Stromal cell of bone marrow (primary cell): ENCODE measurements around the gene TMEM50B.
"Not testable (repeated sequence)": the region's sequence is repeated elsewhere in the genome, so short reads cannot be mapped to it uniquely, and the experiment has no call there.

Experiments used
- DNase-seq: peaks from one replicate; pipeline ENCODE4 v3.0.0-alpha.2; 2012; ENCODE audit warnings: low read depth

TMEM50B gene

DNA sequence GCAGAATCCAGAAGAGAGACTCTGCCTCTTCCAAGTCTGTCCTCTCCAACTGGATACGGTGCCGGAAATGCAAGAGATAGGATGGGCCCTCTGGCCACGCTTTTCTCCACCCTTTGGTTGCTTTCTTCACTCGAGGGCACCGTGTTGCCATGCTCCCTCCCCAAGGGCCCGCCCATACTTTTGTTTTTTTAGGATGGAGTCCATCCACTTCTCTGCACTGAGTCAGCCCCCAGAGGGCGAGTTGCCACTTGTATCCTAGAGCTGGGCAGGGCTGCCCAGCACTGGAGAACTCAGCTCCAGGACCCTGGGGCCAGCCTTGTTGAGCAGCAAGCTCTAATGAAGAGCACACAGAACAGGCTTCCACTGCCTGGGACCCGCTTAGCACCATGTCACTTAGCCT, 51.1 kb downstream of the TMEM50B start:
- no peak for DNase-seq

DNA sequence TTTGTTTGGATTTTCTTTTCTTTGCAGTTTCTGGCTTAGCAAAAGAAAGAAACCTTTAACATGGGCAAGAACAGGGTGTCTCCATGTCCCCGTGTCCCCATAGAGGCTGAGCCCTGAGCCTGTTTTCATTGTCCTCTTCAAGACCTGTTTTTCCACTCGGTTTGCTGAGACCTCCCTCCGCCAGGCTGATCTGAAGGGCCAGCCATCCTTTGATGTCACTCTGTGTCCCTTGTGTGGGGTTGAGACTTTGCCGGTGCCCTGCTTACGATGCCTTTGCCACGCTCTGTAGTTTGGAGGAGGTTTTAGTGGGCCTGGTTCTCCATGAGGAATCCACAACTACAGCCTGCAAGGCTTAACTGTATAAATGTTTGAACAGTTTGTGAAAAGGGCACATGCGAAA, 52.7 kb downstream of the TMEM50B start:
- no peak for DNase-seq

DNA sequence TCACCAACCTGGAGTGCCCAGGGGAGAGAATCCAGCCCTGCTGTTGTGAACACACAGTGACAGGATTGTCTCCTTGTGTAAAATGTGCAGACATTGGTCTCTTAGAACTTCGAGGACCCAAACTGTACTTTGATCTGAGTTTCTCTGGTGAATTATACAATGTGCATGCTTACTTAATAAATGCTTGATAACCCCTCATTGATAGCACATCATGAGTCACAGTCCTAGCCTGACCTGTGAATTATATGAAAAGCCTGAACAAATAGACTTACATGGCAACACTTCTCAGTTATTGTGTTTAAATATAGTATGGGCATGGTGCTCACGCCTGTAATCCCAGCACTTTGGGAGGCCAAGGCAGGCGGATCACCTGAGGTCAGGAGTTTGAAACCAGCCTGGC, 53.9 kb downstream of the TMEM50B start:
- DNase-seq = no peak

DNA sequence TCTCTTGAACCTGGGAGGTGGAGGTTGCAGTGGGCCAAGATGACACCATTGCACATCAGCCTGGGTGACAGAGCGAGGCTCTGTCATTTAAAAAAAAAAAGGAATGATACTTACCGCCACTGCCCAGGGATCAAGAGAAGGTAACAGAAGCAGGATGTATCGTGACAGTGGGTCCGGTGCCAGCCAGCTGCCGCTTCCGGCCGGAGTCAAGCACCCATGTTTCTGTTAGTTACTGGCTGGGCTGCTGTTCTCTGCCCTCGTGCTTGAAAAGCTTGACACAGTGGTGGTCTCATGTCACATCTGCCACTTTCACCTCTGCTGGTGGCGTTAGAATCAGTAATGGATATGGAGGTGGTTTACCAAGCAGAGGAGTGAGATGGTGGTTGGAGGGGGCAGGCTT, 55.6 kb downstream of the TMEM50B start:
- DNase-seq = no peak

DNA sequence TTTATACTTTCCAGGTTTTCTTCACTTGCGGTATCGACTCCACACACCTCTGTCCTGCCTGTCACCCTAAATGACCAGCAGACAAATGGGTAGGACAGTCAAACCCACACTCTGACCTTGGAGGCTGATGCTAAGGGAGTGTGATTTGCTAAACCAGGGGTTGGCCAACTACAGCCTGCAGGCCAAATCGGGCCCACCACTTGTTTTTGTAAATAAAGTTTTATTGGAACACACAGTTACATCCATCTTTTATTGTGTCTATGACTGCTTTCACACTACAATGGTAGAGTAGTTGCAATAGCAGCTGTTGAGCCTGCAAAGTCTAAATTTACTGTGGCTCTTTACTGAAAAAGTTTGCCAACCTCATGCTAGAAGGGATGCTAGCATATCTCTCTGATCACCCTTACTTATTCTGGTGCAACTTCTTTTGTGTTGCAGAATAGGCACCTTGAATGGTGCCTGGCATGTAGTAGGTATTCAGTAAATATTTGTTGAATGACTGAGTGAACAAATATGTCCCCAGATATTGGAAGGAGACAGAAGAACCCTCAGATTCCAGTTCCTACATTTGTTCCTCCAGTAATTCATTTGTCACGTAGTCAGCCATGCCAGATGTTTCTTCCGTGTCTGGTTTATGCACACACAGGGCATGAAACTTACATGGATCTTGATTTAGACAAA, 57.9 kb downstream of the TMEM50B start:
- DNase-seq = no peak

DNA sequence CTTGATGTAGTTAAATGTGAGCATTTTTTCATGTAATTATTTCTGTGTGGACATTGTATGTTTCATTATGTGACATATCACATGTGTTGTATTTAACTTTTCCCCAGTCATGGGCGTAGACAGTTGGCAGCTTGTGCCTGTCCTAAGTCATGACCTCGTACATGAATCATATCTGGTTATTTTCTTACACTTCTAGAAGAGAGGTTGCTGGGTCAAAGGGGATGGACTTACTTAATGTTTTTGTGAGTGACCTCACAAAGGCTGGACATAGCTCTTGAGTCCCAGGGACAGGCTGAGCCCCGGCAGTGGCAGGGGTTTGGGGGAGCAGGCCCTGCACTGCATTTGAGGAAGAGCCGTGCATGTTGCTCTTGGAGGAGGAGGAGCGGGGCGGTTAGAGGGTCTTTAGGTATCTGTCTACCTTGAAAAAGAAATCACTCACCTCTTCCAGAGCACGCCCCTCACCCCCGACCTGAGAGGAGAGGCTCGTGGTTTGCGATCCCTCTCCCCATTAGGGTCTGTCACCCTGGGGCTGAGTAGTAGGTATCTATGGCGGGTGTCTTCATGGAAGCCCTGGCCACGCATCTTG, 60.1 kb downstream of the TMEM50B start:
- peak; percentile 80 for DNase-seq

DNA sequence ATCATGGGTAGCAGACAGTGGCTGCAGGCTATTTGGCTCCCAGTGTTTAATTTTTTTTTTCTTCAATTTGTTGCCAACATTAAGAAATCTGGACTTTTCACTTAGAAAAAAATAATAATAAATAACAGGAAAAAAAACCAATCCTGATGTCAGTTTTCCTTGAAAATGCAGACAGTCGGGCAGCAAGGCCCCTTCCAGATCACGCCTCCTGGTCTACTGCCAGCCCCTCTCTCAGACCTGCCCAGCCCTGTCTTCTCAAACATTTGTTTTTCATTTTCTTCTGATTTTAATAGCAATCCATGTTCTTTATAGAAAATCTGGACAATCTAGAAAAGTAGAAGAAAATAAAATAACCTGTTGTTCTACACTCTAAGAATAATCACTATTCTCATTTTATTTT, 61.1 kb downstream of the TMEM50B start:
- no peak for DNase-seq

DNA sequence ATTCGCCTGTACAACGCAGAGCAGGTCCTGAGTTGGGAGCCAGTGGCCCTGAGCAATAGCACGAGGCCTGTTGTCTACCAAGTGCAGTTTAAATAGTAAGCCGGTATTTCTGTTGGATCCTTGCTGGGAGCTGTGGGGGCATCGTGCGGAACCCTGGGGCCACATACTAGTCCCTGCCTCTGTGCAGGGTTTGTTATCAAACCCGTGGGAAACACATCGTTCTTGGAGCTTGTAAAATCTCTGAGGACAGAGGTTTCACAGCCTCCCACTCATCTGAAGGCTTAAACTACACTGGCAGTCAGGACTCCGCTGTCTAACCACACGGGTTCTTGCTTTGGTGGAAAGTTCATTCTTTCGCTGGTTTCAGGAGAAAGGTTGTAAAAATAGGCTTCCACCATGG, 64.8 kb downstream of the TMEM50B start:
- DNase-seq = no peak

DNA sequence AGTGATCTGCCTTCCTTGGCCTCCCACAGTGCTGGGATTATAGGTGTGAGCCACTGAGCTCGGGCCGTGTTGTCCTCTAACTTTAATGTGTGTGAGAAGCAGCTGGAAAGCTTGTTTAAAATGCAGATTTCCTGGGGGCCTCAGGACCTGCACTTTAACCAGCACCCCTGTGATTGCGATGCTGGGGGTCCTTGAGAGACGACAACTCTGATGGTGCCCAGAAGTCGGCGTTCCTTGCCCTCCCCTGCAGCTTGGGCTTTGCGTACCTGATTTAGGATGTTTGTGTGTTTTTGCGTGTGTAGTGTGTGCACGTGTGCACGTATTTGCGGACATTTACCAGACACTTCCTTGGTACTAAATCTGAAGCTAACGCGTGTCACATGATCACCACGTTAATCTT, 65.7 kb downstream of the TMEM50B start:
- no peak for DNase-seq

DNA sequence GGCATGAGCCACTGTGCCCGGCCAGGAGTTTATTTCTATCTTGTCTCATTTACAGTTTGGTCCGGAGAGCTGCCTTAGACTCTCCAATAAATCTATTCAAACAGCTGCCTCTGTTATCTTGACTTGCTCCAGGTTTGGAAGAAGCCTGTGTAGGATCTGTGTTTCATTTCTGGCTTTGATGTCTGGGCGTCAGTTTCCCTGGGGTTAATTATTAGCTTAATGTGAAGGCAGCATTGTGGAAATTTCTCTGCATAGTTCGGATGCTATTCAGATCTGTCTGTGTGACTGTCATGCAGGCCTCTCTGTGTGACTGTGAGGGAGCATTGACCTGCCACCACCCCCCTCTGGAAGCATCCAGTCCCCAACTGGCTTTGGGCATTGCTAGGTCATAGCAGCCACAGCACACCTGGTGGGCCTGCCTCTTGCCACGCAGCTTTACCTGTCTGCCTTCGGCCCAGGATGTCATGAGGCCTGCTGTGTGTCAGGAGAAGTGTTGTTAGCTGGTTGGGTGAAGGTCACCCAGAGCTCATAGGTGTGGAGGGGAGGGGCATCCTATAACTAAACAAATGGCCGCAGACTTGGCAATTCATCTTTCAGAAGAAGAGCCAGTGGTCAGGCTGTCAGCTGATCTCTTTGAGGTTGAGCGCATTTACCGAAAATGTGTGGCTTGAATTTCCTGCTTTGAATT, 66.8 kb downstream of the TMEM50B start:
- no peak for DNase-seq

DNA sequence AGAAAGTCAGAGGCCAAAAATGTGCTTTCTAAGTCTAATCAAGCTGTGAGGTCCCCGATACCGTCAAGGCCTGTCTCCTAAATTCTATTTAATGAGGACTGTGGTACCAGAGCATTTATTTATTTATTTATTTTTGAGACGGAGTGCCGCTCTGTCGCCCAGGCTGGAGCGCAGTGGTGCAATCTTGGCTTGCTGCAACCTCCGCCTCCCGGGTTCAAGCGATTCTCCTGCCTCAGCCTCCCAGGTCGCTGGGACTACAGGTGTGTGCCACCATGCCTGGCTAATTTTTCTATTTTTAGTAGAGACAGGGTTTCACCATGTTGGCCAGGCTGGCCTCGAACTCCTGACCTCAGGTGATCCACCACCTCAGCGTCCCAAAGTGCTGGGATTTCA, 67.3 kb downstream of the TMEM50B start:
- DNase-seq = not testable (repeated sequence)

DNA sequence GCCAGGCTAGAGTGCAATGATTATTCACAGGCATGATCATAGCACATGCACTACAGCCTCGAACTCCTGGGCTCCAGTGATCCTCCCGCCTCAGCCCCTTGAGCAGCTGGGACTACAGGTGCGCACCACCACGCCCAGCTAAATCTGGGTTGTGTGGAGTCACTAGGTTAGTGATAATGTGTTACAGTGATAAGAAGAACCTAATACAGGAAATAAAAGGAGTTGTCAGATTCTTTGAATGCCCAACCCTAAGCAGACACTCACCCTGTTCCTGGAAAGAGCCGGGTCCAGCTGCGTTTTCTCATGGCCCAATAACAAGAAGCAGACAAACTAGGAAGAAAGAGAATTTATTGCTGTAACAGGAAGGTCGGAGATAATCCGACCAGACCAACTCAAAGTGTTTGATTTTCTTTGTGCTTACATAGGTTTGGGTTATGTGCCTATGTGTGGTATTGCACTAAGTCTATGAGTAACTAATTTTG, 67.8 kb downstream of the TMEM50B start:
- no peak for DNase-seq

DNA sequence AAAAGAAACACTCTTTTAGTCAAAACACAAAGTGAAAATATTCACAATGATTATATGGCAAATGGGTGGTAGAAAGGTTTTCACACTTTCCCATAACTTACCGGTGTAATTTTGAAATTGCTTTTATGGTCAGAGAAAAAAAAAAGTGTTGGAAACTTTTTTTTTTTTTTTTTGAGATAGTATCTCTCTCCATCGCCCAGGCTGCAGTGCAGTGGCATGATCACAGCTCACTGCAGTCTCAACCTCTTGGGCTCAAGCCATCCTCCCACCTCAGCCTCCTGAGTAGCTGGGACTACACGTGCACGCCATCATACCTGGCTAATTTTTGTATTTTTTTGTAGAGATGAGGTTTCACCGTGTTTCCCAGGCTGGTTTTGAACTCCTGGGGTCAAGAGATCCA, 73.3 kb downstream of the TMEM50B start:
- no peak for DNase-seq

DNA sequence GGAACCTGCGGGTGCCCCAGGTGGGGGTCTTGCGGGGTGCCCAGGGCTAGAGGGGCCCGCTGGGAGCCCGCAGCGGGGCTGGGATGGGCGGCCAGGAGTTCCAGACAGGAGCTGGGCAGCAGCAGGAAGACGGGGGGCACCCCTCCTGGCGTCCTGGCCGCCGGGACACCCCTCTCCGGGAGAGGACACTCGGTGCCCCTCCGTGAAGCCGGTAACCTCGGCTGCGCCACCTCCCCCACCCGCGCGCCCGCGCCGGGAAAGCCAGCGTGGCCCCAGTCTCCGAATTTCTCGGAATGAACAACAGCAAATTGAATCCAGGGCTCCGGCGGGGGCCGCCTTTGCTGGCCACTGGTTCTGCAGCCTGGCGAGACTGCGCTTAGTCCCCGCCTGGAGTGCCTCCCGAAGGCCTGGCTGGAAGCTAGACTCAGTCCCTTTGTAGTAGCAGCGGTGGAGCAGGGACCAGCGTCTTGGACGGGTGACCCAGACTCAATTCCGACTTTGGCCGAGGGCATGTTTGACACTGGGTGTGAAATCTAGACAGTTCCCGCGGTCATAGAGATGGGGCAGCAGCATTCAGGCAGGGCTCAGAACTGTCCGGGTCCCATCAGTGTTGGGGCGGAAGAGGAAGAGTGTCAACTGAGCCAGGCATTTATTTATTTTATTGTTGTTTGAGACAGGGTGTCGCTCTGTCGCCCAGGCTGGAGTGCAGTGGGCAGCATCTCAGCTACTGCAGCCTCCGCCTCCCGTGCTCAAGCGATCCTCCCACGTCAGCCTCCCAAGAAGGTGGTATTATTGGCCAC, 75.8 kb downstream of the TMEM50B start:
- DNase-seq = no peak

DNA sequence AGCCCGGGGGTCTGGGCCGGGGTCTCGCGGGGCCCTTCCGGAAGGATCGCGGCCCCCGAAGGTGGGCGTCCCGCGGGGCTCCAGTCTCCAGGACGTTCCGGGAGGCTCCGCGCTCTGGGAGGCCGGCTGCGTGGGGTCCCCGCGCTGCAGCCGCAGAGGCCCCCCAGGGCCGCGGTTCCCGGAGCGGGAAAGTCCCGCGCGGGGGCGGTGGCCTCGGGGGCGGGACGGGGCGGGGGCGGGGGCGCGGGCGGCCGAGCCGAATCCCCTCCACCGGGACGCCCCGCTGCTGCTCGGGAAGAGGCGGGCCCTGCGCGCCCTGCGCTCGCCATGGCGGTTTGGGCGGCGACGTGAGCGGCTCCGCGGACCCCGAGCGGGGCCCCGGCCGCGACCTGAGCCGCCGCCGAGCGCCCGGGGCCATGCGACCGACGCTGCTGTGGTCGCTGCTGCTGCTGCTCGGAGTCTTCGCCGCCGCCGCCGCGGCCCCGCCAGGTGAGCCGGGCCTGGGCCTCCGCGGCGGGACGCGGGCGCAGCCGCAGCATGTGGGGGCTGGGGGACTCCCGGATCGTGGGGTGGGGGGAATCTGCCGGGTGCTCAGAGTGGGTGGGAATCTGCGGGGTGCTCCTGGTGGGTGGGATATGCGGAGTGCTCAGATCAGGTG, 76.5 kb downstream of the TMEM50B start, which contains the start of gene IFNGR2:
TSS of gene IFNGR2 (plus strand) at position 286 of the 658 bp plus-strand sequence. CDS start at position 417, 131 bp downstream.
- no peak for DNase-seq

DNA sequence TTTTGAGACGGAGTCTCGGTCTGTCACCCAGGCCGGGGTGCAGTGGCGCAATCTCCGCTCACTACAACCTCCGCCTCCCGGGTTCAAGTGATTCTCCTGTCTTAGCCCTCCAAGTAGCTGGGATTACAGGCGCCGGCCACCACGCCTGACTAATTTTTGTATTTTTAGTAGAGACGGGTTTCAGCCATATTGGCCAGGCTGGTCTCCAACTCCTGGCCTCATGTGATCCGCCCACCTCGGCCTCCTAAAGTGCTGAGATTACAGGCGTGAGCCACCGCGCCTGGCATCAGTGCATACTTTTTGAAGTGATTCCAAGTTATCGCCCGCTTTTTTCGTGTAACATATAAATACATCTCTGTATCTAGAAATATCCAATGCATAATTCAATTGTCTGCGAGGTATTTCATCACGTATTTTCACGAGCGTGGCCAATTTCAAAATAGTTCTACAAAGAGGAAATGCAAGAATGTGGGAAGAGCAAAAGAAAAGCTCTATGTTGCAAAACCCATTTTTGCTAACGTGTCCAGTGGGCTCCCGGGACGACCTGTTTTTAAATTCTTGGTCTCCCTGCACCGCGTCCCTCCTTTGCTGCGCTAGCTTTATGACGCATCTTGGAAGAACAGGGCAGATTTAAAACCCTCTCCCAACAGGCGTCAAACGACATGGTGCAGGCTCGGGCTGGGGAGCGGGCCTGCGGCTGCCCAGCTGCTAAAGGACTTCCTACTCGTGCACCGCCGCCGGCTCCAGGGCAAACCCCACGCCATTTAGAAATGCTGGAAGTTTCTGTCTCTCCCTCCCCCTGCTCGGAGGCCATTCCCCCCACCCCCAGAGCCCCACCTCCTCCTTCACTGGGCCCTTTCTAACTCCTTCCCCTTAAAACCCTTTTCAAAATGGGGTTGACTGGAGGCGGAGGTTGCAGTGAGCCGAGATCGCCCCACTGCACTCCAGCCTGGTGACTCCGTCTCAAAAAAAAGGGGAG, 77.5 kb downstream of the TMEM50B start:
- no peak for DNase-seq

DNA sequence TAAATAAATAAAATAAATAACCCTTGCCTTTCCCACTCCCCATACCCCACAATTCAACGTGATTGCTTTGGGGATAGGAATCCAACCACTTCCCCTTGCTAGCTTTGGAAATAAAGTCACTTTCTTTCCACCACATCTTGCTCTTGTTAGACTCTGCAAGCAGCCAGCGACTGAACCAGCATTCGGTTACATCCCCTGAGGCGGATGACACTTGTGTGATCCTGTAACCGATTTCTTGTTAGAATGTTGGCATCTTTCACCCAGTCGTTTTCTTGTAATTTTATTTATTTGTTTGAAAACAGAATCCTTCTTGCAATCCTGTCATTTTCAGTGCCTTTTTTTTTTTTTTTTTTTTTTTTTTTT, 78.2 kb downstream of the TMEM50B start:
- DNase-seq = no peak
